ENCODE data around the gene DDHD1.

DDHD1 gene

GRCh38 chr14:53035336-53036210 is 117.5 kb downstream of the DDHD1 start:
- TF ChIP-seq ZFX (IDR thresholded peaks at IDR 0.05) (no peak), CTCF (conservative IDR thresholded peaks at IDR 0.05) (no peak)
- no peak overlapping the region for H3K27ac ChIP-seq

- no peak overlapping the region for H3K27ac ChIP-seq
- TF ChIP-seq ZFX (IDR thresholded peaks at IDR 0.05), result no peak
Observed at GRCh38 chr14:53034688-53035230, 118.4 kb downstream of the DDHD1 start.

GRCh38 chr14:53034036-53034435 is 119.1 kb downstream of the DDHD1 start:
- H3K27ac ChIP-seq, result no peak overlapping the region

GRCh38 chr14:53032838-53033390 is 120.2 kb downstream of the DDHD1 start:
- TF ChIP-seq CTCF (conservative IDR thresholded peaks at IDR 0.05) (no peak), ZFX (IDR thresholded peaks at IDR 0.05) (no peak)
- no peak overlapping the region for H3K27ac ChIP-seq

More at GRCh38 chr14:53034036-53034435, 119.1 kb downstream of the DDHD1 start:
- no peak for TF ChIP-seq ZFX (IDR thresholded peaks at IDR 0.05)
- no peak for TF ChIP-seq CTCF (conservative IDR thresholded peaks at IDR 0.05)

- H3K27ac ChIP-seq, result no peak overlapping the region
- no peak for TF ChIP-seq ZFX (IDR thresholded peaks at IDR 0.05)
- no peak for TF ChIP-seq CTCF (conservative IDR thresholded peaks at IDR 0.05)
Observed at GRCh38 chr14:53032161-53032803, 120.8 kb downstream of the DDHD1 start.

GRCh38 chr14:53027562-53027961 is 125.6 kb downstream of the DDHD1 start:
- TF ChIP-seq CTCF (conservative IDR thresholded peaks at IDR 0.05) (no peak), ZFX (IDR thresholded peaks at IDR 0.05) (no peak)
- H3K27ac ChIP-seq, result no peak overlapping the region

- no peak for TF ChIP-seq CTCF (conservative IDR thresholded peaks at IDR 0.05)
- TF ChIP-seq ZFX (IDR thresholded peaks at IDR 0.05), result no peak
- H3K27ac ChIP-seq, result no peak overlapping the region
Observed at GRCh38 chr14:53027041-53027440, 126.1 kb downstream of the DDHD1 start.
